ENCODE measurements around the gene RIBC1. TPM values are rescaled to one million over a fixed set of nuclear protein-coding genes. Genes with fewer than 3 reads are reported as not detected.

RIBC1 gene
- total RNA-seq, 1 experiment from 2014 or later = 1.2 TPM

DNA sequence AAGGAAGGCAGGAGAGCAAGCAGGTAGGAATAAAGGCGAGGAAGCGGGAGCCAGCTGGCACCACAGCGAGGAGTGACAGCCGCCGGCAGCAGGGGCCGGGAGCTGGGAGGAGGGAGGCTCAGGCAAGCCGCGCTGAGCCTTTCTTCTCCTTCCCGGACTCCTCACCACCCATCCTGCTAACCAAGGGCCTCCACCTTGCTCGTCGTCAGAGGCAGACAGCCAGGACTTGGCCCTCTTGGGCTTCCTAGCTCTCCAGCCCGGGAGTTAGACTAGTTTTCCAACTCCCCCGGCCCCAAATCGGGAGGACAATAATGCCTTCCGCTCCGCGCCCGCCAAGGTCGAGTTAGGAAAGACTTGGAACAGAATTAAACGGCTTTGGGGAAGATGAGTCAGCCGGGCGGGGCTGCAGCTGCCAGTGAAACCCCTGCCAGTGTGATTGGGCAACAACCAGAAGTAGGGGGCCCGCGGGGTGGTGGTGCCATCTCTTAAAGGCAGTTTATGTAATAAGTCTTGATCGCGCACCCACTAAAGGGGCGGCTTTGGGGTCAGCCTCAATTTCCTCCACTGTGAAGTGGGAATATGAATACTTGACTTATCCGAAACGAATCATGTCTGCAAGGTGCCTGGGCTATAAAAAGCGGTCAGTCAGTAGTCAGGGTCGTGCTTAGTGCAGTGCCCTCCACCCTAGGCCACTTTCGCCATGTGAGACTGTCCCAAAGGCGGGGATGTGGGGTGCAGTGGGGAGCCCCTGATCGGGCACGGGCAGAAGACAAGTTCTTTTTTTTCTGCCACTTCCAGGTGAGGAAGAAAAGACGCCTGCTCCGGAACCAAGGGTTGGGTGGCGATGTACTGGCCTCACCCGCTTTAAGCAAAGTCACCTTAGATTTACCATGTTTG is 18.2 kb downstream of the RIBC1 start:
- Mint-ChIP-seq H3K36me3 (ENCODE audit: insufficient read depth, unreplicated experiment) (peaks cover 25% of the 10 kb centered on the region), H3K4me3 (ENCODE audit: low read depth, unreplicated experiment) (peak overlapping the region; percentile 70), H3K4me1 (ENCODE audit: low read depth, unreplicated experiment) (peaks cover 9% of the 10 kb centered on the region), H3K27me3 (ENCODE audit: unreplicated experiment) (peaks cover 18% of the 10 kb centered on the region), H3K9me3 (ENCODE audit: low read depth, unreplicated experiment) (no peaks in the 10 kb centered on the region), H3K27ac (ENCODE audit: unreplicated experiment) (peak overlapping the region; percentile 44)
- peak; percentile 29 for DNase-seq
- no TSS peak for BruUV-seq (replicated peaks)
- CTCF ChIA-PET = interaction anchor here (1.4 kb wide), 1 partner anchor 126 kb away, joined by 3 read pairs; no protein-coding TSS in a partner anchor
- TF ChIP-seq, protein P1, sequence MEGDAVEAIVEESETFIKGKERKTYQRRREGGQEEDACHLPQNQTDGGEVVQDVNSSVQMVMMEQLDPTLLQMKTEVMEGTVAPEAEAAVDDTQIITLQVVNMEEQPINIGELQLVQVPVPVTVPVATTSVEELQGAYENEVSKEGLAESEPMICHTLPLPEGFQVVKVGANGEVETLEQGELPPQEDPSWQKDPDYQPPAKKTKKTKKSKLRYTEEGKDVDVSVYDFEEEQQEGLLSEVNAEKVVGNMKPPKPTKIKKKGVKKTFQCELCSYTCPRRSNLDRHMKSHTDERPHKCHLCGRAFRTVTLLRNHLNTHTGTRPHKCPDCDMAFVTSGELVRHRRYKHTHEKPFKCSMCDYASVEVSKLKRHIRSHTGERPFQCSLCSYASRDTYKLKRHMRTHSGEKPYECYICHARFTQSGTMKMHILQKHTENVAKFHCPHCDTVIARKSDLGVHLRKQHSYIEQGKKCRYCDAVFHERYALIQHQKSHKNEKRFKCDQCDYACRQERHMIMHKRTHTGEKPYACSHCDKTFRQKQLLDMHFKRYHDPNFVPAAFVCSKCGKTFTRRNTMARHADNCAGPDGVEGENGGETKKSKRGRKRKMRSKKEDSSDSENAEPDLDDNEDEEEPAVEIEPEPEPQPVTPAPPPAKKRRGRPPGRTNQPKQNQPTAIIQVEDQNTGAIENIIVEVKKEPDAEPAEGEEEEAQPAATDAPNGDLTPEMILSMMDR (IDR thresholded peaks at IDR 0.05; ENCODE audit: unreplicated experiment) = no peak
- intact Hi-C loops (cut with micrococcal nuclease; ENCODE audit: unreplicated experiment) = no loop called here

DNA sequence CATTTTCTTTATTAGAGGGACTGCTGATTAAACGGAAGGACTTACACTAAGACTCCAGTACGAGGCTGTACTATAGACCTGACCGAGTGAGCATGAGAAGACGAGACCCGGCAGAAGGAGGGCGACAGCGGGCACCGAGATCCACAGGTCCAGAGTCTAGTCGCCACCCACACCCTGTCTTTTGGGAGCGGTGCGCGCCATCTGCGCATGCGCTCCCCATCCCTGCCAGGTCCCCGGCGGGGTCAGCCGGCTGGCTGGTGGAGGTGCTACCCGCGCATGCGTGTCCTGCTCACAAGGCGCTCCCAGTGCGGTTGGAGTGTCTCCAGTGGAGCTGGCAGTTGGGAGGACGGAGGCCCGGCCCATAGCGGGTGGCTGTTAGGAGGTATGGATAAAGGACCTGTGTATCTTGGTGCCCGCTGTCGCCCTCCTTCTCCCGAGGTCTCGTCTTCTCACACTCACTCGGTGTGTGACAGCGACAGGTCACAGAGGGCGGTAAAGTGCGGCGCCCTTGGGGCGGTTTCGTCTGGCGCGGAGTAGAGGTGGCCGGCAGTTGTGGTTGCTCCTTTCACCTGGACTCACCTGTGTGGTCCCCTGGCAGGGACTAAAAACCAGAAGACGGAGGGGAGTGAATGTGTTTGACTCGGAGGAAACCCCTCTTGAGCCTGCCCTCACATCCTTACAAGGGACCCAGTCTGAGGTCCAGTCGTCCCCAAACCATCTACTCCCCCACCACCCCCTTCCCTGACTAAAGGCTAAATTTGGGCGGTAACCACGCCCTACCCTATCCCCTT is 19.1 kb downstream of the RIBC1 start:
- Mint-ChIP-seq H3K4me3 (ENCODE audit: low read depth, unreplicated experiment) (peak overlapping the region; percentile 70), H3K9me3 (ENCODE audit: low read depth, unreplicated experiment) (no peaks in the 10 kb centered on the region), H3K27me3 (ENCODE audit: unreplicated experiment) (peaks cover 18% of the 10 kb centered on the region), H3K36me3 (ENCODE audit: insufficient read depth, unreplicated experiment) (peaks cover 19% of the 10 kb centered on the region), H3K4me1 (ENCODE audit: low read depth, unreplicated experiment) (peaks cover 9% of the 10 kb centered on the region), H3K27ac (ENCODE audit: unreplicated experiment) (peak overlapping the region; percentile 44)
- BruUV-seq (replicated peaks) = no TSS peak
- DNase-seq = peak; percentile 87
- intact Hi-C loops (cut with micrococcal nuclease; ENCODE audit: unreplicated experiment) = no loop called here
- CTCF ChIA-PET = interaction anchor here (1.4 kb wide), 1 partner anchor 127 kb away, joined by 3 read pairs; no protein-coding TSS in a partner anchor
- TF ChIP-seq, protein P1 (IDR thresholded peaks at IDR 0.05; ENCODE audit: unreplicated experiment) = no peak

DNA sequence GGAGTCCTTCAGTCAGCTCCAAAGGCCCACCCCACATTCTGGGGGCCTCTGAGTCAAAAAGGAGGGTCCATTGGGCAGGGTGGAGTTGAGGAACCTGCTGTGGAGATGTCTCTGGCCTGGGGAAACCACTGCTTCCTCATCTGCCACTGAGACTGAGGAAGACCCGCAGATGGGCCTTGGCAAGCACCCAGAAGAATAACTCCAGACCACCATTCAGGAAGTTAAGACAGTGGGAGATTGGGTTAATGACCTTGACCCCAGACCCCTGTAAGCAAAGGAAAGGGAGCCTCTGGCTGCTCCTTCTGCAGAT is 19.6 kb downstream of the RIBC1 start:
- BruUV-seq (replicated peaks) = no TSS peak
- H3K36me3 Mint-ChIP-seq (ENCODE audit: insufficient read depth, unreplicated experiment) = peaks cover 19% of the 10 kb centered on the region
- CTCF ChIA-PET = no interaction called here
- no peak overlapping the region for H3K27ac Mint-ChIP-seq (ENCODE audit: unreplicated experiment)
- TF ChIP-seq, protein P1 (IDR thresholded peaks at IDR 0.05; ENCODE audit: unreplicated experiment) = no peak
- intact Hi-C loops (cut with micrococcal nuclease; ENCODE audit: unreplicated experiment) = no loop called here
- DNase-seq = no peak
- peaks cover 9% of the 10 kb centered on the region for H3K4me1 Mint-ChIP-seq (ENCODE audit: low read depth, unreplicated experiment)
- H3K9me3 Mint-ChIP-seq (ENCODE audit: low read depth, unreplicated experiment) = no peaks in the 10 kb centered on the region
- peaks cover 18% of the 10 kb centered on the region for H3K27me3 Mint-ChIP-seq (ENCODE audit: unreplicated experiment)
- peak overlapping the region; percentile 70 for H3K4me3 Mint-ChIP-seq (ENCODE audit: low read depth, unreplicated experiment)

DNA sequence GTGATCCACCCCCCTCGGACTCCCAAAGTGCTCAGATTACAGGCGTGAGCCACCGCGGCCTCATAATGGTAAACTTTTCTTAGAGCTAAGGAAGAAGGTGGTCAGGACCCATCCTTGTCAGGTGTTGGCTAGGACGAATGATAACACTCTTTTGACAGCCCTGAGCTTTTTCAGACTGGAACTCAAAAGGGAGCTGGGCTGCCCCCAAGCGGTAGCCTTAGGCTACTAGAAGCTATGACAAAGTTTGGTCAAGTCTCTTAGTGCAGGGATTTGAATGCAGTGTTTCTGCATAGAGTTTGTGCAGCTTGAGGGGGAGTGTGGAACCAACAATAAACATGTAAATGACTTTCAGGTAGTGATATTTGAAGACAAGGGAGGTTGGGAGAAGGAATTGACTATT is 23.3 kb downstream of the RIBC1 start:
- no peaks in the 10 kb centered on the region for H3K9me3 Mint-ChIP-seq (ENCODE audit: low read depth, unreplicated experiment)
- BruUV-seq (replicated peaks) = no TSS peak
- peaks cover 11% of the 10 kb centered on the region for H3K27me3 Mint-ChIP-seq (ENCODE audit: unreplicated experiment)
- TF ChIP-seq, protein P1 (IDR thresholded peaks at IDR 0.05; ENCODE audit: unreplicated experiment) = no peak
- CTCF ChIA-PET = interaction anchor here (0.6 to 1.8 kb wide), 6 partner anchors 9 to 131 kb away, joined by 3 to 9 read pairs (median 5); partner anchors contain the start of gene SMC1A
- intact Hi-C loops (cut with micrococcal nuclease; ENCODE audit: unreplicated experiment) = loop anchor here (2.0 kb wide), 1 partner anchor 129 kb away; no protein-coding TSS in a partner anchor
- no peak overlapping the region for H3K27ac Mint-ChIP-seq (ENCODE audit: unreplicated experiment)
- H3K4me3 Mint-ChIP-seq (ENCODE audit: low read depth, unreplicated experiment) = no peak overlapping the region
- H3K36me3 Mint-ChIP-seq (ENCODE audit: insufficient read depth, unreplicated experiment) = peaks cover 11% of the 10 kb centered on the region
- DNase-seq = peak; percentile 52
- H3K4me1 Mint-ChIP-seq (ENCODE audit: low read depth, unreplicated experiment) = no peaks in the 10 kb centered on the region

Data from Calu3 (cell line).